Endothelial cell of umbilical vein (primary cell): Measurements from ENCODE around the gene TBC1D9B. TPM values are rescaled to one million over a fixed set of nuclear protein-coding genes. Genes with fewer than 3 reads are reported as not detected.

Experiments used
- Bru-seq: library from RNA; stranded (reverse); fragments of 400-500 nt; gene quantifications from one replicate; lab custom pipeline; 2021; lab: Mats Ljungman, UMichigan
- BruChase-seq, 2 experiments: library from RNA; stranded (reverse); fragments of 400-500 nt; gene quantifications; one replicate each; lab custom pipeline; 2021; lab: Mats Ljungman, UMichigan
- BruUV-seq: library from RNA; stranded (reverse); fragments of 400-500 nt; replicated peaks from 2 replicates; lab custom pipeline; 2021; lab: Mats Ljungman, UMichigan
- CTCF ChIA-PET: fragments of 300-600, 350-600 bp; sonication (Branson Sonifier 250); formaldehyde crosslinking; loops from one replicate; lab custom pipeline; 2021; ENCODE audit warnings: antibody characterized with exemption, inconsistent platforms; lab: Charles Lee
- POLR2A ChIA-PET: fragments of 300-600, 350-600 bp; sonication (Branson Sonifier 250); formaldehyde crosslinking; loops from one replicate; lab custom pipeline; 2021; ENCODE audit warnings: antibody characterized with exemption, inconsistent platforms; lab: Charles Lee
- DNase-seq: peaks from one replicate; pipeline ENCODE4 v3.0.0-alpha.2; 2011; ENCODE audit warnings: low read depth, low spot score
- FAIRE-seq: peaks from 2 replicates; lab custom pipeline; 2011; peaks lifted over from hg19 to GRCh38; lab: Jason Lieb, UNC
- H2AFZ ChIP-seq: 2 replicates; pipeline ENCODE4 v1.6.0; 2012; ENCODE audit warnings: low read depth, low read length, control low read depth, inconsistent platforms
- H3K27ac ChIP-seq: 2 replicates; pipeline ENCODE4 v1.5.1; 2011; ENCODE audit warnings: low read depth, mild to moderate bottlenecking, control low read depth, low read length, moderate library complexity; ENCODE audit not compliant: insufficient read depth
- H3K27me3 ChIP-seq, 2 experiments: 2 replicates each; pipeline versions ENCODE4 v1.6.0 to v1.6.1; 2011; ENCODE audit warnings: low read length in 2 of 2, mixed read lengths in 1 of 2; ENCODE audit not compliant: control insufficient read depth in 2 of 2, insufficient read depth in 2 of 2
- H3K36me3 ChIP-seq, 2 experiments: 2 replicates in 1 of 2; 3 replicates in 1 of 2; pipeline ENCODE4 v1.5.1; 2011; ENCODE audit warnings: low read length in 2 of 2, mild to moderate bottlenecking in 1 of 2, moderate library complexity in 1 of 2; ENCODE audit not compliant: control insufficient read depth in 2 of 2, insufficient read depth in 2 of 2; ENCODE audit errors: extremely low read depth in 1 of 2
- H3K4me1 ChIP-seq: 3 replicates; pipeline ENCODE4 v1.5.1; 2011; ENCODE audit warnings: mild to moderate bottlenecking, low read length; ENCODE audit not compliant: control insufficient read depth, insufficient read depth; ENCODE audit errors: extremely low read depth
- H3K4me2 ChIP-seq: 2 replicates; pipeline ENCODE4 v1.6.1; 2011; ENCODE audit warnings: low read length, control low read depth, mixed read lengths; ENCODE audit not compliant: insufficient read depth
- H3K4me3 ChIP-seq, 3 experiments: fragments of 200-600 bp in 1 of 3; sonication (generic), shearing (Covaris generic) in 1 of 3; replicated peaks in 1 of 3; 2 replicates each; pipeline ENCODE4 v1.5.1; 2011 to 2016; ENCODE audit warnings: control low read depth in 3 of 3, low read length in 3 of 3, mild to moderate bottlenecking in 2 of 3, inconsistent platforms in 1 of 3, low read depth in 1 of 3, moderate library complexity in 1 of 3; ENCODE audit not compliant: insufficient read depth in 1 of 3
- H3K79me2 ChIP-seq: 2 replicates; pipeline ENCODE4 v1.6.0; 2012; ENCODE audit warnings: low read length, inconsistent platforms; ENCODE audit not compliant: control insufficient read depth, insufficient read depth
- H3K9ac ChIP-seq: replicated peaks from 2 replicates; pipeline ENCODE3; 2011; ENCODE audit warnings: low read length, control low read depth; ENCODE audit not compliant: insufficient read depth; ENCODE audit errors: extremely low read depth
- H3K9me1 ChIP-seq: replicated peaks from 3 replicates; pipeline ENCODE4 v1.6.0; 2011; ENCODE audit warnings: mild to moderate bottlenecking, low read length; ENCODE audit not compliant: control insufficient read depth, insufficient read depth; ENCODE audit errors: extremely low read depth
- H3K9me3 ChIP-seq: replicated peaks from 2 replicates; pipeline ENCODE4 v1.5.1; 2012; ENCODE audit warnings: low read length, inconsistent platforms; ENCODE audit not compliant: control insufficient read depth, insufficient read depth
- H4K20me1 ChIP-seq: replicated peaks from 2 replicates; pipeline ENCODE3; 2011; ENCODE audit warnings: mild to moderate bottlenecking, low read length; ENCODE audit not compliant: control insufficient read depth, insufficient read depth; ENCODE audit errors: extremely low read depth
- EZH2 ChIP-seq: IDR thresholded peaks from 2 replicates; pipeline ENCODE4 v1.6.1; 2012; ENCODE audit warnings: borderline replicate concordance, low read depth, mild to moderate bottlenecking, moderate library complexity, low read length, inconsistent platforms; ENCODE audit not compliant: severe bottlenecking
- FOS ChIP-seq: IDR thresholded peaks from 2 replicates; pipeline ENCODE4 v1.6.1; 2011; ENCODE audit warnings: mild to moderate bottlenecking, low read length, moderate library complexity, borderline replicate concordance; ENCODE audit not compliant: insufficient read depth
- GATA2 ChIP-seq: IDR thresholded peaks from 2 replicates; pipeline ENCODE4 v1.7.0; 2011; ENCODE audit warnings: low read depth, mild to moderate bottlenecking, moderate library complexity, mixed read lengths, low read length; ENCODE audit not compliant: insufficient read length, insufficient read depth
- JUN ChIP-seq: IDR thresholded peaks from 2 replicates; pipeline ENCODE4 v1.6.1; 2011; ENCODE audit warnings: borderline replicate concordance, low read depth; ENCODE audit not compliant: insufficient read length, insufficient read depth
- MYC ChIP-seq: IDR thresholded peaks from one replicate; pipeline ENCODE4 v1.6.1; 2011; ENCODE audit warnings: mild to moderate bottlenecking, low read depth, low read length
- POLR2A ChIP-seq: IDR thresholded peaks from 2 replicates; pipeline ENCODE4 v1.6.1; 2012; ENCODE audit warnings: low read depth, mild to moderate bottlenecking, control low read depth, low read length
- POLR2AphosphoS5 ChIP-seq: IDR thresholded peaks from 2 replicates; pipeline ENCODE4 v1.6.1; 2012; ENCODE audit warnings: low read depth, mild to moderate bottlenecking, control low read depth, low read length, moderate library complexity; ENCODE audit not compliant: insufficient read depth
- dilution Hi-C: fragments of 300-500 bp; cut with MboI; formaldehyde crosslinking; loops from one replicate; pipeline ENCODE4 v1.15.0; 2019; ENCODE audit warnings: low sequenced_read_pairs; ENCODE audit not compliant: extremely low pct_ligation_motif_present
- intact Hi-C: fragments of 100-400 bp; cut with micrococcal nuclease; formaldehyde crosslinking; loops from one replicate; pipeline ENCODE4 v1.10.0; 2022
- long read RNA-seq: library from polyadenylated mRNA; stranded (forward); transcript quantifications from one replicate; pipeline ENCODE4 v2.0.0, GENCODE V29; 2021
- polyA minus RNA-seq, 3 experiments: library from RNA; depleted of rRNA, polyadenylated mRNA; stranded (reverse); fragments of >200 nt; gene quantifications; 1 replicate in 1 of 3; 2 replicates in 2 of 3; pipeline ENCODE4 v1.2.3, GENCODE V29; 2011
- polyA plus RNA-seq, 4 experiments: library from polyadenylated mRNA; depleted of rRNA in 3 of 4; stranded (reverse) in 3 of 4; unstranded in 1 of 4; fragments of >200 nt; gene quantifications; 2 replicates each; pipeline versions ENCODE4 v1.2.1 to v1.2.3, GENCODE V29; 2011 to 2012; ENCODE audit warnings: missing spikeins in 1 of 4
- total RNA-seq: library from RNA; stranded (reverse); gene quantifications from 2 replicates; pipeline ENCODE4 v1.2.3, GENCODE V29; 2021
- TF ChIP-seq, protein P1 (sequence below): IDR thresholded peaks from 2 replicates; pipeline ENCODE4 v1.6.1; 2011; ENCODE audit not compliant: insufficient read depth, insufficient read length
- TF ChIP-seq, protein P2 (sequence below), 2 donors: IDR thresholded peaks; 1 replicate in 1 of 2; 2 replicates in 1 of 2; pipeline ENCODE4 v1.5.1; 2011; ENCODE audit warnings: low read length in 2 of 2, mild to moderate bottlenecking in 2 of 2, moderate library complexity in 2 of 2, control low read depth in 1 of 2, inconsistent platforms in 1 of 2, low read depth in 1 of 2; ENCODE audit not compliant: insufficient read depth in 1 of 2; ENCODE audit errors: extremely low read depth in 1 of 2

The TBC1D9B gene
- total RNA-seq (120 and 150 TPM in 2 replicates), polyA plus RNA-seq (82.8 and 86.0 TPM in 2 replicates), polyA minus RNA-seq (104 and 120 TPM in 2 replicates), Bru-seq, nascent RNA (percentile 66 among the genes with signal in this experiment), BruChase-seq, experiment 1, labeled RNA remaining after a 6-hour chase (percentile 84 among the genes with signal in this experiment), BruChase-seq, experiment 2, labeled RNA remaining after a 2-hour chase (percentile 78 among the genes with signal in this experiment)
- polyA plus RNA-seq (2011; cell fraction: cytosol; rRNA removed): 58.5 and 70.9 TPM in 2 replicates
- 321 and 351 TPM in 2 replicates for polyA plus RNA-seq (2011; cell fraction: nucleus; rRNA removed)
- 71.8 and 75.9 TPM in 2 replicates for polyA plus RNA-seq (2012)
- 60.6 TPM for polyA minus RNA-seq (2011; cell fraction: cytosol; rRNA and poly(A)+ RNA removed)
- polyA minus RNA-seq (2011; cell fraction: nucleus; rRNA and poly(A)+ RNA removed): 104 and 149 TPM in 2 replicates
- long read RNA-seq, full-length matches to known transcripts: 75 of 201 reads
- long read RNA-seq, partial matches to known transcripts: 39 of 201 reads
- long read RNA-seq, other reads (novel, unspliced or antisense): 87 of 201 reads

DNA sequence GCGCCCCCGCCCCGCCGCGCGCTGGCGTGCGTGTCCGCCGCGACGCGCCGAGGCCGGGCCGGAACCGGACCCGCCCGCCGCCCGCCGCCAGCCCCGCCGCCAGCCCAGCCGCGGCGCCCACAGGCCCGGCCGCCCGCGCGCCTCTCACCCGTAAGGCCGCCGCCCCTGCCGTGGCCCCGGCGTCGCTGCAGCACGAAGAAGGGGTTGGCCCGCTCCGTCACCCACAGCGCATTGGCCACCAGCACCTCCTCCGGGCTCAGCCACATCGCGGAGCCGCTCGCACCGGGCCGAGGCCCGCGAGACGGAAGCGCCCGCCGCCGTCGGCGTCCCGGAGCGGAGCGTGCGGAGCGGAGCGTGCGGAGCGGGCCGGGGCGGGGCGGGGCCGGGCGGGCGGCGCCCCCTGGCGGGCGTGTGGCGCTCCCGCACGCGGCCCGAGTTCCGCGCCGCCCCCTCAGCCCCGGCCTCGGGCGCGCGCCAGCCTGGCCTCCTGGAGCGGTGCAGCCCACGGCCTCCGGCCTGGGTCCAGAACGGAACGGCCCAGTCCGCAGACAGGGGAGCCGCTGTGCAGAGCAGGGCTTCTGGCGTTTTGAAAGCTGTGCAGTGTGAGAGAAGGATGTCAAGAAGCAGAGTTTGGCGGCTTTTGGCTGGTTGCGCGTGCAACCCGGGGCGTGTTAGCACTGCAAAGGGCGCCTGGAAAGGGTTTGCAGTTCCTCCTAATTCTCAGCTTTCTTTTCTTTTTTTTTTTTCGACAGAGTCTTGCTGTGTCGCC, at the start of gene TBC1D9B:
TBC1D9B (minus strand) TSS at position 342 of the 769 bp plus-strand sequence; CDS start at position 266, 76 bp downstream.
- H3K27ac ChIP-seq: no peak within 1 kb of the TSS
- dilution Hi-C loops (no loop called here), intact Hi-C loops (loop anchor here (1.0 to 2.0 kb wide), 3 partner anchors 105 to 183 kb away; partner anchors contain the start of gene RNF130)
- H3K27me3 ChIP-seq: no peaks in the 10 kb centered on the region
- H2AFZ ChIP-seq: peak within 1 kb of the TSS; percentile 73
- peaks cover 24% of the 10 kb centered on the region for H3K79me2 ChIP-seq
- POLR2A ChIA-PET: no interaction called here
- H3K9me3 ChIP-seq: no peaks in the 10 kb centered on the region
- peak within 1 kb of the TSS; percentile 58 for H3K4me2 ChIP-seq
- H3K36me3 ChIP-seq: peaks cover 5 to 9% of the 10 kb centered on the region in 2 experiments
- BruUV-seq: no TSS peak
- peaks cover 29% of the 10 kb centered on the region for H3K4me1 ChIP-seq
- CTCF ChIA-PET: interaction anchor here (0.9 to 1.4 kb wide), 2 partner anchors 118 to 184 kb away, joined by 3 read pairs; no protein-coding TSS in a partner anchor
- H3K4me3 ChIP-seq: peak within 1 kb of the TSS; percentile 36 to 51 (median 48)
- TF ChIP-seq POLR2AphosphoS5: peak; percentile 84
- TF ChIP-seq GATA2: no peak
- TF ChIP-seq JUN: no peak
- no peak for TF ChIP-seq MYC
- TF ChIP-seq, protein P1, sequence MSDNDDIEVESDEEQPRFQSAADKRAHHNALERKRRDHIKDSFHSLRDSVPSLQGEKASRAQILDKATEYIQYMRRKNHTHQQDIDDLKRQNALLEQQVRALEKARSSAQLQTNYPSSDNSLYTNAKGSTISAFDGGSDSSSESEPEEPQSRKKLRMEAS: no peak
- no peak for TF ChIP-seq FOS
- TF ChIP-seq, protein P2, sequence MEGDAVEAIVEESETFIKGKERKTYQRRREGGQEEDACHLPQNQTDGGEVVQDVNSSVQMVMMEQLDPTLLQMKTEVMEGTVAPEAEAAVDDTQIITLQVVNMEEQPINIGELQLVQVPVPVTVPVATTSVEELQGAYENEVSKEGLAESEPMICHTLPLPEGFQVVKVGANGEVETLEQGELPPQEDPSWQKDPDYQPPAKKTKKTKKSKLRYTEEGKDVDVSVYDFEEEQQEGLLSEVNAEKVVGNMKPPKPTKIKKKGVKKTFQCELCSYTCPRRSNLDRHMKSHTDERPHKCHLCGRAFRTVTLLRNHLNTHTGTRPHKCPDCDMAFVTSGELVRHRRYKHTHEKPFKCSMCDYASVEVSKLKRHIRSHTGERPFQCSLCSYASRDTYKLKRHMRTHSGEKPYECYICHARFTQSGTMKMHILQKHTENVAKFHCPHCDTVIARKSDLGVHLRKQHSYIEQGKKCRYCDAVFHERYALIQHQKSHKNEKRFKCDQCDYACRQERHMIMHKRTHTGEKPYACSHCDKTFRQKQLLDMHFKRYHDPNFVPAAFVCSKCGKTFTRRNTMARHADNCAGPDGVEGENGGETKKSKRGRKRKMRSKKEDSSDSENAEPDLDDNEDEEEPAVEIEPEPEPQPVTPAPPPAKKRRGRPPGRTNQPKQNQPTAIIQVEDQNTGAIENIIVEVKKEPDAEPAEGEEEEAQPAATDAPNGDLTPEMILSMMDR (IDR thresholded peaks at IDR 0.05; ENCODE audit: extremely low read depth in 1 of 2, insufficient read depth in 1 of 2, low read depth in 1 of 2, low read length in 2 of 2): peak; percentile 15 to 23
- TF ChIP-seq POLR2A: peak; percentile 80
- no peak for TF ChIP-seq EZH2
- DNase-seq: peak; percentile 45
- FAIRE-seq: peak; percentile 50
- no peaks in the 10 kb centered on the region for H3K9me1 ChIP-seq
- no peaks in the 10 kb centered on the region for H4K20me1 ChIP-seq
- H3K9ac ChIP-seq: no peak within 1 kb of the TSS
